Bronchial epithelial cell (primary cell): ENCODE measurements around the gene ZNF407. TPM values are rescaled to one million over a fixed set of nuclear protein-coding genes. Genes with fewer than 3 reads are reported as not detected.

ENCODE experiments used
- DNase-seq: peaks from one replicate; pipeline ENCODE4 v3.0.0-alpha.2; 2010; ENCODE audit warnings: low read depth
- FAIRE-seq: peaks from 2 replicates; lab custom pipeline; 2011; peaks lifted over from hg19 to GRCh38; lab: Jason Lieb, UNC
- H3K27me3 ChIP-seq: 2 replicates; pipeline ENCODE4 v1.5.1; 2011; ENCODE audit warnings: low read length; ENCODE audit not compliant: control insufficient read depth, insufficient read depth
- H3K36me3 ChIP-seq: 2 replicates; pipeline ENCODE4 v1.5.1; 2011; ENCODE audit warnings: low read length; ENCODE audit not compliant: control insufficient read depth, insufficient read depth
- H3K4me3 ChIP-seq: 2 replicates; pipeline ENCODE4 v1.5.1; 2011; ENCODE audit warnings: mild to moderate bottlenecking, low read depth, low read length, control low read depth
- CTCF ChIP-seq: IDR thresholded peaks from 2 replicates; pipeline ENCODE4 v1.5.1; 2011; ENCODE audit warnings: mild to moderate bottlenecking, moderate library complexity, low read length, control low read depth, inconsistent platforms; ENCODE audit not compliant: insufficient read depth, severe bottlenecking
- total RNA-seq: library from RNA; depleted of rRNA; stranded (reverse); fragments of >200 nt; gene quantifications from 2 replicates; pipeline ENCODE4 v1.2.1, GENCODE V29; 2014

Gene ZNF407
- total RNA-seq, 1 donor from 2014 or later, result 10.0 TPM

- no peak overlapping the region for H3K4me3 ChIP-seq
- no peaks in the 10 kb centered on the region for H3K36me3 ChIP-seq
- H3K27me3 ChIP-seq, result no peaks in the 10 kb centered on the region
- FAIRE-seq, result no peak
- no peak for TF ChIP-seq CTCF
- no peak for DNase-seq
These were observed 316.5 kb downstream of the ZNF407 start for GRCh38 chr18:74914052-74914591.

GRCh38 chr18:74914648-74915047, 317.0 kb downstream of the ZNF407 start:
- no peak for TF ChIP-seq CTCF
- no peaks in the 10 kb centered on the region for H3K27me3 ChIP-seq
- FAIRE-seq, result no peak
- DNase-seq, result no peak
- H3K4me3 ChIP-seq, result no peak overlapping the region
- H3K36me3 ChIP-seq, result no peaks in the 10 kb centered on the region

GRCh38 chr18:74916773-74917393, 319.2 kb downstream of the ZNF407 start:
- DNase-seq (no peak), FAIRE-seq (no peak)
- Histone ChIP-seq H3K36me3 (no peaks in the 10 kb centered on the region), H3K4me3 (no peak overlapping the region), H3K27me3 (no peaks in the 10 kb centered on the region)
- no peak for TF ChIP-seq CTCF

GRCh38 chr18:74918276-74918790, 320.7 kb downstream of the ZNF407 start:
- DNase-seq (no peak), FAIRE-seq (no peak)
- no peak overlapping the region for H3K4me3 ChIP-seq
- TF ChIP-seq CTCF, result no peak
- no peaks in the 10 kb centered on the region for H3K27me3 ChIP-seq
- H3K36me3 ChIP-seq, result no peaks in the 10 kb centered on the region

GRCh38 chr18:74921057-74921820, 323.6 kb downstream of the ZNF407 start:
- no peak overlapping the region for H3K4me3 ChIP-seq
- TF ChIP-seq CTCF, result no peak
- H3K27me3 ChIP-seq, result no peaks in the 10 kb centered on the region
- FAIRE-seq, result no peak
- no peaks in the 10 kb centered on the region for H3K36me3 ChIP-seq
- no peak for DNase-seq
